HS-27A (cell line): Measurements from ENCODE around the gene KCND3.

Experiments
- DNase-seq: peaks from one replicate; pipeline ENCODE4 v3.0.0-alpha.2; 2012; ENCODE audit warnings: low read depth, missing footprints

The KCND3 gene

GRCh38 chr1:111920221-111921024, 69.0 kb downstream of the KCND3 start:
- no peak for DNase-seq

GRCh38 chr1:111911776-111912515, 77.5 kb downstream of the KCND3 start:
- no peak for DNase-seq

- no peak for DNase-seq
Measured at GRCh38 chr1:111911061-111911460, 78.4 kb downstream of the KCND3 start.

- DNase-seq, result no peak
Measured at GRCh38 chr1:111909030-111909429, 80.4 kb downstream of the KCND3 start.

GRCh38 chr1:111908011-111908621, 81.4 kb downstream of the KCND3 start:
- DNase-seq, result no peak

GRCh38 chr1:111907321-111907720, 82.1 kb downstream of the KCND3 start:
- no peak for DNase-seq

GRCh38 chr1:111906816-111907215, 82.7 kb downstream of the KCND3 start:
- no peak for DNase-seq

- DNase-seq, result no peak
Measured at GRCh38 chr1:111906111-111906510, 83.4 kb downstream of the KCND3 start.

GRCh38 chr1:111904478-111905218, 84.8 kb downstream of the KCND3 start:
- no peak for DNase-seq

- DNase-seq, result no peak
Measured at GRCh38 chr1:111903871-111904449, 85.5 kb downstream of the KCND3 start.

GRCh38 chr1:111903148-111903870, 86.2 kb downstream of the KCND3 start:
- DNase-seq, result no peak

- DNase-seq, result no peak
Measured at GRCh38 chr1:111895469-111895868, 94.0 kb downstream of the KCND3 start.

- DNase-seq, result no peak
Measured at GRCh38 chr1:111895017-111895416, 94.5 kb downstream of the KCND3 start.

- no peak for DNase-seq
Measured at GRCh38 chr1:111894497-111894896, 95.0 kb downstream of the KCND3 start.

GRCh38 chr1:111891566-111891965, 97.9 kb downstream of the KCND3 start:
- DNase-seq, result no peak

GRCh38 chr1:111888740-111889376, 100.6 kb downstream of the KCND3 start:
- no peak for DNase-seq

- DNase-seq, result no peak
Measured at GRCh38 chr1:111887875-111888274, 101.6 kb downstream of the KCND3 start.

- no peak for DNase-seq
Measured at GRCh38 chr1:111887385-111887784, 102.1 kb downstream of the KCND3 start.

- no peak for DNase-seq
Measured at GRCh38 chr1:111886741-111887140, 102.7 kb downstream of the KCND3 start.

GRCh38 chr1:111884772-111885443, 104.6 kb downstream of the KCND3 start:
- no peak for DNase-seq
